Transverse colon (tissue), 4 donors: ENCODE results near the gene SLC6A1. TPM values are rescaled to one million over a fixed set of nuclear protein-coding genes. Genes with fewer than 3 reads are reported as not detected.
"Not testable (repeated sequence)": the region's sequence is repeated elsewhere in the genome, so short reads cannot be mapped to it uniquely, and the experiment has no call there.

Experiments
- DNase-seq: peaks from one replicate; pipeline ENCODE4 v3.0.0-alpha.2; 2019
- H3K27ac ChIP-seq, 4 donors: fragments of 200-600 bp; sonication (generic); 2 replicates each; pipeline ENCODE4 v1.5.1; 2016 to 2018; ENCODE audit warnings: inconsistent platforms in 4 of 4
- H3K27me3 ChIP-seq: fragments of 200-600 bp; sonication (generic); 2 replicates; pipeline ENCODE4 v1.5.1; 2017; ENCODE audit warnings: inconsistent platforms
- H3K36me3 ChIP-seq, 4 donors: fragments of 200-600 bp; sonication (generic); 2 replicates each; pipeline ENCODE4 v1.5.1; 2017 to 2019; ENCODE audit warnings: inconsistent platforms in 4 of 4
- H3K4me1 ChIP-seq, 4 donors: fragments of 200-600 bp; sonication (generic); 2 replicates each; pipeline ENCODE4 v1.5.1; 2017 to 2020; ENCODE audit warnings: inconsistent platforms in 4 of 4
- H3K4me3 ChIP-seq, 4 donors: fragments of 200-600 bp; sonication (generic); 1 replicate in 1 of 4; 2 replicates in 3 of 4; pipeline versions ENCODE4 v1.5.1 to v1.6.1; 2017 to 2019; ENCODE audit warnings: inconsistent platforms in 4 of 4
- H3K9me3 ChIP-seq, 2 donors: fragments of 200-600 bp; sonication (generic); 2 replicates each; pipeline ENCODE4 v1.5.1; 2017 to 2019; ENCODE audit warnings: inconsistent platforms in 2 of 2
- EP300 ChIP-seq: sonication (generic); formaldehyde crosslinking; IDR thresholded peaks from one replicate; pipeline ENCODE4 v1.6.1; 2017; ENCODE audit warnings: antibody characterized with exemption, low read depth
- POLR2A ChIP-seq: fragments of 450-650 bp; IDR thresholded peaks from one replicate; pipeline ENCODE4 v1.6.1; 2016; ENCODE audit warnings: antibody characterized with exemption, mild to moderate bottlenecking, moderate library complexity
- POLR2AphosphoS5 ChIP-seq, 3 donors: sonication (generic); formaldehyde crosslinking; IDR thresholded peaks; one replicate each; pipeline ENCODE4 v1.6.1; 2016; ENCODE audit warnings: antibody characterized with exemption in 3 of 3
- WGBS, 2 donors: methylation state at CpG; one replicate each; pipeline ENCODE4 v1.1.5; 2018; ENCODE audit warnings: low coverage in 1 of 2; 5-methylcytosine and 5-hydroxymethylcytosine counted together
- in situ Hi-C, 4 donors: fragments of 200-750 bp; cut with MboI; loops; one replicate each; pipeline versions ENCODE4 v1.15.0 to v1.15.1; 2017; ENCODE audit warnings: low sequenced_read_pairs in 3 of 4, low pct_ligation_motif_present in 1 of 4, low pct_unique_long_range_greater_than_20kb in 1 of 4
- intact Hi-C: fragments of 100-400 bp; cut with DNase I; formaldehyde crosslinking; loops from one replicate; pipeline ENCODE4 v1.15.1; 2023; ENCODE audit warnings: low total_unique reads
- total RNA-seq, 4 donors: library from RNA; depleted of rRNA; stranded (reverse); fragments of >200 nt; gene quantifications; one replicate each; pipeline ENCODE4 v1.1.0, GENCODE V29; 2016
- TF ChIP-seq, protein P1 (sequence below), 5 experiments: fragments of 200-600 bp in 3 of 5; fragments of 450-650 bp in 2 of 5; sonication (generic) in 3 of 5; IDR thresholded peaks; 1 replicate in 2 of 5; 2 replicates in 3 of 5; pipeline ENCODE4 v1.5.1; 2016 to 2017; ENCODE audit warnings: antibody characterized with exemption in 5 of 5, inconsistent platforms in 3 of 5, mild to moderate bottlenecking in 2 of 5, moderate library complexity in 1 of 5

SLC6A1 gene
- total RNA-seq, 4 donors from 2014 or later, result 0.20 to 0.55 (median 0.48) TPM; not detected in 1

DNA sequence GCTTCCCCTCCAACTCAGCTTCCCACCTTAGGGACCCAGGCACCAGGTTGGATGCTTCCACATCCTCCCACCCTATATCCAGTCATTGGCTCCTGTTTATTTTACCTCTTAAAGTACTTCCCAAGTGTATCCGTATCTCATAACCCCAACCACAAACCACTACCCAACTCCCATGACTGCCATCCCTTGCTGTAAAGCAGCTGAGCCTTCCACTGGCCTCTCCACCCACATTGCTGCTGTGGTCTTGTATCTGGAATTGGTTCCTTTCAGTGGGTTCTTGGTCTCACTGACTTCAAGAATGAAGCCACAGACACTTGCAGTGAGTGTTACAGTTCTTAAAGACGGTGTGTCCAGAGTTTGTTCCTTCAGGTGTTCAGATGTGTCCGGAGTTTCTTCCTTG is 81.9 kb downstream of the SLC6A1 start:
- in situ Hi-C loops, result loop anchor here (25.0 kb wide), 2 partner anchors 263 to 312 kb away; no protein-coding TSS in a partner anchor
- 57 to 84% methylated on average over 1 to 3 of the region's 3 CpGs for WGBS, 2 donors
- H3K4me1 ChIP-seq, result no peaks in the 10 kb centered on the region

DNA sequence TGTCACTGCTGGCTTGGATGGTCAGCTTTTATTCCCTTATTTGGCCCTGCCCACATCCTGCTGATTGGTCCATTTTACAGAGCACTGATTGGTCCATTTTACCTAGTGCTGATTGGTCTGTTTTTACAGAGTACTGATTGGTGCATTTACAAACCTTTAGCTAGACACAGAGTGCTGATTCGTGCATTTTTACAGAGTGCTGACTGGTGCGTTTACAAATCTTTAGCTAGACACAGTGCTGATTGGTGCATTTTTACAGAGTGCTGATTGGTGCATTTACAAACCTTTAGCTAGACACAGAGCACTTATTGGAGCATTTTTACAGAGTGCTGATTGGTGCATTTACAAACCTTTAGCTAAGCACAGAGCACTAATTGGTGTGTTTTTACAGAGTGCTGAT is 82.6 kb downstream of the SLC6A1 start:
- WGBS, 2 donors, result 98 to 100% methylated on average over 2 of the region's 2 CpGs
- H3K9me3 ChIP-seq, H3K4me3 ChIP-seq, in situ Hi-C loops, DNase-seq, H3K36me3 ChIP-seq, H3K4me1 ChIP-seq, H3K27me3 ChIP-seq, intact Hi-C loops, H3K27ac ChIP-seq: not testable (repeated sequence)

More for the DNA sequence above, 81.9 kb downstream of the SLC6A1 start:
- Histone ChIP-seq H3K27me3 (no peaks in the 10 kb centered on the region), H3K9me3 (no peaks in the 10 kb centered on the region), H3K27ac (no peak overlapping the region), H3K4me3 (no peak overlapping the region), H3K36me3 (no peaks in the 10 kb centered on the region)
- no peak for DNase-seq
- TF ChIP-seq, protein P1, sequence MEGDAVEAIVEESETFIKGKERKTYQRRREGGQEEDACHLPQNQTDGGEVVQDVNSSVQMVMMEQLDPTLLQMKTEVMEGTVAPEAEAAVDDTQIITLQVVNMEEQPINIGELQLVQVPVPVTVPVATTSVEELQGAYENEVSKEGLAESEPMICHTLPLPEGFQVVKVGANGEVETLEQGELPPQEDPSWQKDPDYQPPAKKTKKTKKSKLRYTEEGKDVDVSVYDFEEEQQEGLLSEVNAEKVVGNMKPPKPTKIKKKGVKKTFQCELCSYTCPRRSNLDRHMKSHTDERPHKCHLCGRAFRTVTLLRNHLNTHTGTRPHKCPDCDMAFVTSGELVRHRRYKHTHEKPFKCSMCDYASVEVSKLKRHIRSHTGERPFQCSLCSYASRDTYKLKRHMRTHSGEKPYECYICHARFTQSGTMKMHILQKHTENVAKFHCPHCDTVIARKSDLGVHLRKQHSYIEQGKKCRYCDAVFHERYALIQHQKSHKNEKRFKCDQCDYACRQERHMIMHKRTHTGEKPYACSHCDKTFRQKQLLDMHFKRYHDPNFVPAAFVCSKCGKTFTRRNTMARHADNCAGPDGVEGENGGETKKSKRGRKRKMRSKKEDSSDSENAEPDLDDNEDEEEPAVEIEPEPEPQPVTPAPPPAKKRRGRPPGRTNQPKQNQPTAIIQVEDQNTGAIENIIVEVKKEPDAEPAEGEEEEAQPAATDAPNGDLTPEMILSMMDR (IDR thresholded peaks at IDR 0.05), result no peak
- TF ChIP-seq EP300 (no peak), POLR2AphosphoS5 (IDR thresholded peaks at IDR 0.05) (no peak), POLR2A (no peak)
- intact Hi-C loops, result no loop called here

DNA sequence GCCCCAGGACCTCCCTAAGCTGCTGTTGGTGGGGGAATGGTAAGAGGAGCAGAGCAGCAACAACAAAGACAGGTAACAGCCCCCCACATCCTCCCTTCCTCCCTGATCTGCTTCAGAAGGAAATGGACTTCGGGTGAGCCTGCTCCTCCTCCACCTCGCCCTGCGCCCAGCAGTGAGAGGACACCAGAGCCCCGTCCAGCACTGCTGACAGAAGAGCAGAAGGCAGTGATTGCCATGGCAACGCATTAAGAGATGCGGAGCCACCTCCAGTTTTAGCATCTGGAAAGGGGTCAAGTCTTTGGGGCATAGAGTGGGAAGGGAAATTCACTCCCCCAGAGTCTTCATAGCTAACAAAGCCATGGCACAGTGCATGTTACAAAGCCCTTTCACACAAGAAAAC is 84.2 kb downstream of the SLC6A1 start:
- Histone ChIP-seq H3K9me3 (no peaks in the 10 kb centered on the region), H3K4me1 (no peaks in the 10 kb centered on the region), H3K27me3 (no peaks in the 10 kb centered on the region), H3K36me3 (no peaks in the 10 kb centered on the region), H3K4me3 (no peak overlapping the region), H3K27ac (no peak overlapping the region)
- TF ChIP-seq EP300, result no peak
- TF ChIP-seq POLR2AphosphoS5 (IDR thresholded peaks at IDR 0.05), result no peak
- no peak for TF ChIP-seq POLR2A
- TF ChIP-seq, protein P1 (IDR thresholded peaks at IDR 0.05), result no peak
- in situ Hi-C loops (no loop called here), intact Hi-C loops (no loop called here)
- WGBS, 2 donors, result 63% methylated on average over 6 of the region's 6 CpGs; no CpG with 5 or more reads in 1 of the 2 donors
- no peak for DNase-seq

DNA sequence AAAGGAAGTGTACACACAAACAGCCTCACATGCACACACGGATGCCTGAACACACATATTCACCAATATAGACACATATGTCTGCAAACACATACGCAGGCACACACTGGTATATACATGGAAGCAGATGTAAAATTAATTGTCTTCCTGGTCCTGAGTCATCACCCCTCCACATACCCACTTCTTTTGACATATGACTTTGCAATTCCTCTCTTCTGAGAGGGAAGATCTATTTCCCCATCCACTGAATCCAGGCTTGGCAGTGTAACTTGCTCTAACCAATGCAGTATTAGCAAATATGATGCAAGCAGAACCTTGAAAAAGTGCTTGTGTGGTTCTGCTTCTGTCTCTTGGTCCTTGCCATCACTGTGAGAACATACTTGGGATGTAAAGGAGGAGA is 84.9 kb downstream of the SLC6A1 start:
- WGBS, 2 donors, result 82% methylated on average over 2 of the region's 2 CpGs; no CpG with 5 or more reads in 1 of the 2 donors
- H3K4me1 ChIP-seq, result no peaks in the 10 kb centered on the region
- in situ Hi-C loops, result no loop called here
- no peaks in the 10 kb centered on the region for H3K27me3 ChIP-seq
- TF ChIP-seq EP300 (no peak), POLR2AphosphoS5 (IDR thresholded peaks at IDR 0.05) (no peak), POLR2A (no peak)
- TF ChIP-seq, protein P1 (IDR thresholded peaks at IDR 0.05), result no peak
- no peak overlapping the region for H3K4me3 ChIP-seq
- no peak overlapping the region for H3K27ac ChIP-seq
- intact Hi-C loops, result no loop called here
- DNase-seq, result no peak
- H3K9me3 ChIP-seq, result no peaks in the 10 kb centered on the region
- no peaks in the 10 kb centered on the region for H3K36me3 ChIP-seq

DNA sequence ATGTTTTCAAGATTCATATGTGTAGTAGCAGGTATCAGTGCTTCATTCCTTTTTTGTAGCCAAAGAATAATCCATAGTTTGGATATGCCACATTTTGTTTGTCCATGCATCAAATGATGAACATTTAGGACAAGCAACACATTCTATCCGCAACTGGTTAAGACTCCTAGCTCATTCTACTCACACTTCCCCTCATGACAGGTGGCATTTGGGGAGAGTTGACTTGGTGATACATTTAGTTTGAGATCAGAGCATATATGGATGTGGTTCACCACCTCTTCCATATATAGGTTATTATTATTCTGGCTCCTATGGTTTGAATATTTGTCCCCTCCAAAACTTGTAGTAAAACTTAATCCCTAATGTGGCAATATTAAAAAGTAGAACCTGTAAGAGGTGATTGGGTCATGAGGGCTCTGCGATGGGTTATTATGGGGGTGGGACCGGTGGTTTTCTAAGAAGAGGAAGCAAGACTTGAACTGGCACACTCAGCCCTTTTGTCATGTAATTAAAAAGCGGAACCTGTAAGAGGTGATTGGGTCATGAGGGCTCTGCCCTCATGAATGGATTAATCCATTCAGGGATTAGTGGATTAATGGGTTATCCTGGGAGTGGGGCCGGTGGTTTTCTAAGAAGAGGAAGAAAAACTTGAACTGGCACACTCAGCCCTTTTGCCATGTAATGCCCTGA is 86.4 kb downstream of the SLC6A1 start:
- Histone ChIP-seq H3K4me3 (no peak overlapping the region), H3K9me3 (no peaks in the 10 kb centered on the region), H3K27me3 (no peaks in the 10 kb centered on the region), H3K4me1 (no peaks in the 10 kb centered on the region), H3K36me3 (no peaks in the 10 kb centered on the region), H3K27ac (no peak overlapping the region)
- intact Hi-C loops, result no loop called here
- DNase-seq, result no peak
- TF ChIP-seq, protein P1 (IDR thresholded peaks at IDR 0.05), result no peak
- no peak for TF ChIP-seq POLR2A
- WGBS, 2 donors, result 72 to 100% methylated on average over 1 to 5 of the region's 5 CpGs
- in situ Hi-C loops, result no loop called here
